Measurements from ENCODE around the gene CD151.

DNA sequence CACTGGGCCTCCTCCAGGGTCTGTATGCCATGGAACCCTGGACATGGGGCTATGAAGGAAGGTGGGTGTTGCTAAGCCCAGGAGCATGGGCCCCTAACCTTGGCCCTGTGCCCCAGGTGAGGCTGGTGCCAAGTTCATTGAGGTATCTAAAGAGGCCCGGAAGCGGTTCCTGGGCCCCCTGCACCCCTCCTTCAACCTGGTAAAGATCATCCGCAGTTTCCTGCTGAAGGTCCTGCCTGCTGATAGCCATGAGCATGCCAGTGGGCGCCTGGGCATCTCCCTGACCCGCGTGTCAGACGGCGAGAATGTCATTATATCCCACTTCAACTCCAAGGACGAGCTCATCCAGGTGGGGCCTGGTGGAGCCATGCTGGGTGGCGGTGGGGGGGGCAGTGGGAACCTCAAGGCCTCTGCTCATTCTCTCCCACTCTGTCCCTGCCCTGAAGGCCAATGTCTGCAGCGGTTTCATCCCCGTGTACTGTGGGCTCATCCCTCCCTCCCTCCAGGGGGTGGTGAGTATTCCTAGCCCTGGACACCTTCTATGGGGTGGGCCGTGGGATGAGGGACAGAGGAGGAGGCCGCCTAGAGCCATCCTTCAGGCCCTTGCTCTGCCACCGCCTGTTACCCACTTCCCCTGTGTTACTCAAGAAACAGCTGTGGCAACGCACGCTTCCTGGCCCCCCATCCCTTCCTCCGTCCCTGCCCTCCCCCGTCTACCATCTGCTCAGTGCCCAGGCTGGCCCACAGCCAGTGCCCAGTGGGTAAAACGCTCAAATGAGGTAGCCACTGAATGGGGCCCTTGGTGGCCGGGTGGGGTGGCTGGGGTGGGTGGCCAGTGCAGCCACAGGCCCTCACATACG, 11.0 kb upstream of the CD151 start:
- TF ChIP-seq CTCF (conservative IDR thresholded peaks at IDR 0.05) (no peak), ZFX (IDR thresholded peaks at IDR 0.05) (no peak)
